GM21786 (cell line): ENCODE data around the gene CHID1.

Source experiments
- ATAC-seq: cut with Tn5 transposase; IDR thresholded peaks from one replicate; pipeline ENCODE4 v1.9.1; 2021; ENCODE audit not compliant: unreplicated experiment

Gene CHID1

GRCh38 chr11:837990-838307 lies 72.7 kb downstream of the CHID1 start:
- ATAC-seq: no peak

- ATAC-seq: no peak
Measured at GRCh38 chr11:837189-837989, 73.2 kb downstream of the CHID1 start.

DNA sequence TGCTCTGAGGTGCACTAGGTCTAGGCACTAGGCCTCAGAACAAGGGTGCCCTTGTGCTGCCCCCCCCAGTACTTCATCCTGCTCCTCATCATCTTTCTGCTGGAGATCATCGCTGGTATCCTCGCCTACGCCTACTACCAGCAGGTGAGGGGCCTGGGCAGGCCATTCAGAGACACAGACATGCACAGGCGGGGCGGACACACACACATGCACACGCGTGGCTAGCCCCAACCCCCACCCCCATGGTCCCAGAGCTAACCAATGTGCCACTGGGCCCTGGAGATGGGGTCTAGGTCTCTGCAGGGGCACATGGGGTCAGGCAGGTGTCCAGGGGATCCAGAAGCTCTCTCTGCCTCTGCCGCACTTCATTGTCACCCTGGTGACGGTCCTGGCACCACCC lies 73.9 kb downstream of the CHID1 start:
- no peak for ATAC-seq

GRCh38 chr11:836274-836673 lies 74.3 kb downstream of the CHID1 start:
- no peak for ATAC-seq

- no peak for ATAC-seq
Measured at GRCh38 chr11:834371-835316, 76.0 kb downstream of the CHID1 start.

DNA sequence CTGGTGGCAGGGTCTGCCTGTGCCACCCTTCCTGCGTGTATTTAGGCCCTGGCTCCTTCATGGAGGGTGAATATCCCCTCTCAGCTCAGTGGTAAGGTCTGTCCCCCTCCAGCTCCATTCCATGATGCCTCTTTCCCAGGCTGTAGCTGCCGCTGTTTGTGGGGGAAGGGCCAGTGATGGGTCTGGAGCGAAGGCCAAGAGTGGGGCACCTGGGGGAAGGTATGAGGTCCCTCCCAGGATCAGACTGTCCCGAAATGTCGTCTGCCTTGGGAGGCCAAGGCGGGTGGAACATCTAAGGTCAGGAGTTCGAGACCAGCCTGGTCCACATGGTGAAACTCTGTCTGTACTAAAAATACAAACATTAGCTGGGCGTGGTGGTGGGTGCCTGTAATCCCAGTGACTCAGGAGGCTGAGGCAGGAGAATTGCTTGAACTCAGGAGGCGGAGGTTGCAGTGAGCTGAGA lies 76.7 kb downstream of the CHID1 start:
- no peak for ATAC-seq

- peak; percentile 21 for ATAC-seq
Measured at GRCh38 chr11:833114-833791, 77.4 kb downstream of the CHID1 start.

DNA sequence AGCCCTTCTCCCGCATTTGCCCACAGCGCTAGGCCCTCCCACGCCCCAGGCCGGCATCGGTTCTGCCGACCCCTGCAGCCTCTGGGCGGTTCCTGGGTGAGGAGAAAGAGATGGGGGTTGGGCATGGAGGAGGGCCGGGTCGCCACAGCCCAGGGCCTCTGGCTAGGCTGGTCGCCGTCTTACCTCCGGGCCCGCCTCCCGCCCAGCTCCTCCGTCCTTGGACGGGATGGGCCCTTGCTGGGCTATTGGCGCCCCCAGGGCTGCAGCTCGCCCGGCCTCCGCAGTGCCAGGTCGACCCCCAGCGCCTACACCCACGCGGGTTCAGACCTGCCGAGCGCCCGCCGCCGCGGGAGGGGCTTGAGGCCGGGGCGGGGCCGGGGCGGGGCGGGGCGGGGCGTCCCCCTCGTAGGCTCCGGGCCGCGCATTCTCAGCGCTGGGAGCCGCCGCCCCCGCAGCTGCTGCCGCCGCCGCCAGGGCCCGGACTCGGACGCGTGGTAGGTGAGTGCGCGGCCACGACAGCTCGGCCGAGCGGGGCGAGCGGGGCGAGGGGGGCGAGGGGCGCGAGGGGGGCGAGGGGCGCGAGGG lies 78.0 kb downstream of the CHID1 start, which contains the start of gene CD151:
TSS of gene CD151 (plus strand) at position 424 of the 585 bp plus-strand sequence. CDS start 3,118 bp downstream, outside the sequence.
- peak; percentile 42 for ATAC-seq

DNA sequence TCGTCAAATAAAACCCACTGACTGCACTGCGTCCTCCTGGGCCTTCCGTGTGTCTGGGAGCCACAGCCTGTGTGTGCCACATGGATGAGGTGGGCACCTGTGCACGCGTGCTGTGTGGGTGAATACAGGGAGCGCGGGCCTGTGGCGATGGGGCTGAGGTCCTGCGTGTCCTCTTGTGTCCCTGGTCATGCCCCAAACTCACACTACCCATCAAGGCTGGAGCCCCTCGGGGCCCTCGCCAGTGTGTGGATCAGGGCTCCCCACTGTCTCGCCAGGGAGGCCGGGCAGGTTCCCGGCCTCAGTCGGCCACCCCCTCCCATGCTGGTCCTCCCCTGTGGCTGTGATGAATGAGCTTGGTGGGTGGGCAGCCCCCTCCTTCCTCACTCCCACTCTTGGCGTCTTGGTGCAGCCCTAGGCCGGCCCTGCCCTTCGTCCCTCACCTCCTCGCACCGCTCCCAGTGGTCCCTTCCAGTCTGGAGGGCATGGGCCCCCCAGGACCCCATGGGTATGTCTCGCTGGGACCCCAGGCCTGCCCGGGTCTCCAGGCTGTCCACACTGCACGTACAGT lies 78.6 kb downstream of the CHID1 start:
- ATAC-seq: no peak

GRCh38 chr11:831118-831864 lies 79.3 kb downstream of the CHID1 start:
- no peak for ATAC-seq

DNA sequence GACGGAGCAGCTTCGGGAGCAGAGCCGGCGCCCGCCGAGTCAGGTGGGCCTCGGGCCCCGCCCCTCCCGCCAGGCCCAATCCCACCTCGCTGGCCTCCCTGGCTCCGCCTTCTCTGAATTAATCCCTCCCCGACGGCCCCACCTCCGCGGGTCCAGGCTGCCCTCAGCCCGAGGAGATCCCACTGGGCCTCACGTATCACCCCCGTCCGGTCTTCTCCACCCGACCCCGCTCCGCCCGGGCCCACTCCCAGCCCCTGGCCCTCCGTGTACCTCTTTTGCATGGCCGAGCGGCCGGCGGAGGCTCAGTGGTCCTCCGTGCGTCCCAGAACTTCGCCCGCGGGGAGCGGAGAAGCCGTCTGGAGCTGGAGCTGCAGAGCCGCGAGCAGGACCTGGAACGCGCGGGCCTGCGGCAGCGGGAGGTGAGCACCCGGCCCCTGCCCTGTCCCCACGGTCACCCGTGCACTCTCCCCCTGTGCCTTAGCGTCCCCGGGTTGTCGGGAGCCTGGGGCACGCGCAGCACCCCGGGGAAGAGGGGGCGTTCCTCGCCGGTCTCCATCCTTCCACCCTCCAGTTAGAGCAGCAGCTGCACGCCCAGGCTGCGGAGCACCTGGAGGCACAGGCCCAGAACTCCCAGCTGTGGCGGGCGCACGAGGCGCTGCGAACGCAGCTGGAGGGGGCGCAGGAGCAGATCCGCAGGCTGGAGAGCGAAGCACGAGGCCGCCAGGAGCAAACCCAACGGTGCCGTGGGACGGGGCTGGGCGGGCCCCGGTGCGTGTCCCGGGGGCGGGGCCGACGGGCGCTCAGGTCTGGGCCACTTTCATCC lies 80.1 kb downstream of the CHID1 start:
- peak; percentile 35 for ATAC-seq

DNA sequence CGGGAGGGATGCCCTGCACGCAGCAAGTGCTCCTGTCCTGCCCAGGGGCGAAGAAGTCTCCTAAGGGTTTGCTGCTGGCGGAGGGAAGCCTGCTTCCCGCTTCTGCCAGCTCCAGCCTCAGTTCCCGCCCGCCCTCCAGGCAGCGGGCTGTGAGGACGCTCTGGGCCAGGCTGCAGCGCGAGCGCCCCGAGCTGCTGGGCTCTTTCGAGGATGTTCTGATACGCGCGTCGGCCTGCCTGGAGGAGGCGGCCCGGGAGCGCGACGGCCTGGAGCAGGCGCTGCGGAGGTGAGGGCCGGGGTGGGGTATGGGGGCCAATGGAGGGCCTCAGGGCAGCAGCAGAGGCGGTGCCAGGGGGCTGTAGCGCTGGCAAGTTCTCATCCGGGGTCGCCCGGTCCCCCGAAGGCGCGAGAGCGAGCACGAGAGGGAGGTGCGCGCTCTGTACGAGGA lies 80.7 kb downstream of the CHID1 start:
- ATAC-seq: no peak

GRCh38 chr11:829176-829846 lies 81.3 kb downstream of the CHID1 start:
- ATAC-seq: no peak

GRCh38 chr11:828506-829175 lies 82.0 kb downstream of the CHID1 start:
- ATAC-seq: no peak

DNA sequence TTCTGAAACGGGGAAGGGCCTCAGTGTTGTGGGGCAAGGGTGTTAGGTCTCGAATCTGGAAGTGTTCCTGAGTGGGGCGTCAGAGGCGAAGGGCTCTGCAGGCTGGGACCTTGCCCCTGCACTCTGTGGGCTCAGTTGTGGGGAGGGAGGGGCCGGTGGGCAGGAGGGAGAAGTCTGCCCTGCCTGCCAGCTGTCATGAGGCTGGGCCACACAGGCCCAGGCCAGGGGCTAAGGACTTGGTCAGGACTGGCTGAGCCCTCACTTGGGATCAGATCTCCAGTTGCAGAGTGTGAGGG lies 82.8 kb downstream of the CHID1 start, which contains the start of gene CRACR2B:
TSS of gene CRACR2B (plus strand) at position 23 of the 296 bp plus-strand sequence. CDS start 689 bp downstream, outside the sequence.
- no peak for ATAC-seq

DNA sequence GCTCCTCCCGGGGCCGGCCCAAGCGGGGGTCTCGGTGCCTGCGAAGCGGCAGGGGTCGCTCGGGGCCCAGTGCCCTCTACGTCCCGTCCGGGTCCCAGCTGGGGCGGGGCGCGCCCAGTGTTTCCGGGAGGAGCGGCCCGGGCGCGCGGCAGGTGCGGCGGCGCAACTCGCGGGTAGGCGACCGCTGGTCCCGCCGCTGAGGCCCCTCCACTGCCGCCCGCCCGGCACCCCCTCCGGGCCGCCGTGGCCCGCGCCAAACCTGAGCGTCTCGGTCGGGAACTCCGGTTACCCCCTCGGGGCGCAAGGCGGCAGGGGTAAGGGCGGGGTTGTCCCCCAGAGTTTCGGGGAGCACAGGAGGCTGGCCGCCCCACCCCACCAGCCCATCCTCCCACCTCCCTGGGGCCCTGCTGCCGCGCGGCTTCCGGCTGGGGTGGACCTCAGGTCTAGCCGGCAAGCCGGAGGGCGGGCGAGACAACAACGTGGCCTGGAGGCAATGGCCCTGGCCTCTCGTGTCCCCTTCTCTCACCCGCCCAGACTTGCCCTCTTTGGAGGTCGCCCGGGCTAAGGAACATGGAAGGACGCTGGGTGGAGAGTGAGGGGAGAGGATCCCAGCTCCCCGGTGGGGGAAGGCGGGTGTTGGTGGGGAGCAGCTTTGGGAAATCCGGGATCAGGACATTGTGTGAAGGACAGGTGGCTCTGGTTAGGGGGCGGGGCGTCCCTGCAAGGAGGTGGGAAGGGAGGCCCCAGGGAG lies 83.3 kb downstream of the CHID1 start:
- no peak for ATAC-seq

GRCh38 chr11:826836-827145 lies 83.8 kb downstream of the CHID1 start:
- ATAC-seq: no peak
